Astrocyte (in vitro differentiated cells and primary cell): ENCODE data around the gene PRKCD. TPM values are rescaled to one million over a fixed set of nuclear protein-coding genes. Genes with fewer than 3 reads are reported as not detected.

Source experiments
- DNase-seq: peaks from one replicate; pipeline ENCODE4 v3.0.0-alpha.2; 2010; ENCODE audit warnings: low read depth
- FAIRE-seq: peaks from 2 replicates; lab custom pipeline; 2011; peaks lifted over from hg19 to GRCh38; lab: Jason Lieb, UNC
- H2AFZ ChIP-seq: 2 replicates; pipeline ENCODE4 v1.6.0; 2012; ENCODE audit warnings: low read depth, low read length, inconsistent platforms
- H3K27ac ChIP-seq: 2 replicates; pipeline ENCODE4 v1.5.1; 2011; ENCODE audit warnings: low read depth, low read length, inconsistent platforms
- H3K27me3 ChIP-seq: 2 replicates; pipeline ENCODE4 v1.6.0; 2011; ENCODE audit warnings: low read length, inconsistent platforms; ENCODE audit not compliant: insufficient read depth
- H3K36me3 ChIP-seq: 2 replicates; pipeline ENCODE4 v1.5.1; 2011; ENCODE audit warnings: low read length, inconsistent platforms; ENCODE audit not compliant: insufficient read depth
- H3K4me1 ChIP-seq: 2 replicates; pipeline ENCODE4 v1.5.1; 2011; ENCODE audit warnings: low read length, inconsistent platforms; ENCODE audit not compliant: insufficient read depth
- H3K4me2 ChIP-seq: 2 replicates; pipeline ENCODE4 v1.6.0; 2012; ENCODE audit warnings: low read length, inconsistent platforms
- H3K4me3 ChIP-seq: 2 replicates; pipeline ENCODE4 v1.5.1; 2011; ENCODE audit warnings: low read depth, mild to moderate bottlenecking, low read length, inconsistent platforms; ENCODE audit not compliant: insufficient read depth
- H3K79me2 ChIP-seq: 2 replicates; pipeline ENCODE4 v1.6.0; 2012; ENCODE audit warnings: mild to moderate bottlenecking, low read length, inconsistent platforms; ENCODE audit not compliant: insufficient read depth
- H3K9ac ChIP-seq: 2 replicates; pipeline ENCODE4 v1.6.0; 2012; ENCODE audit warnings: mild to moderate bottlenecking, low read length, inconsistent platforms
- H3K9me3 ChIP-seq: 2 replicates; pipeline ENCODE4 v1.5.1; 2012; ENCODE audit warnings: low read depth, mild to moderate bottlenecking, low read length, inconsistent platforms; ENCODE audit not compliant: insufficient read depth
- H4K20me1 ChIP-seq: 2 replicates; pipeline ENCODE4 v1.6.0; 2012; ENCODE audit warnings: low read length, inconsistent platforms; ENCODE audit not compliant: insufficient read depth
- H3K27ac Mint-ChIP-seq: one replicate; pipeline ENCODE4 v1.8.0; 2021; ENCODE audit warnings: mild to moderate bottlenecking, mixed read lengths; ENCODE audit not compliant: unreplicated experiment
- H3K27me3 Mint-ChIP-seq: one replicate; pipeline ENCODE4 v1.8.0; 2021; ENCODE audit warnings: low read depth, mixed read lengths; ENCODE audit not compliant: unreplicated experiment
- H3K36me3 Mint-ChIP-seq: one replicate; pipeline ENCODE4 v1.8.0; 2021; ENCODE audit warnings: low read depth, mixed read lengths; ENCODE audit not compliant: unreplicated experiment
- H3K4me1 Mint-ChIP-seq: one replicate; pipeline ENCODE4 v1.8.0; 2021; ENCODE audit warnings: low read depth, mixed read lengths; ENCODE audit not compliant: unreplicated experiment
- H3K4me3 Mint-ChIP-seq: one replicate; pipeline ENCODE4 v1.8.0; 2021; ENCODE audit warnings: mild to moderate bottlenecking, moderate library complexity, mixed read lengths; ENCODE audit not compliant: unreplicated experiment
- H3K9me3 Mint-ChIP-seq: one replicate; pipeline ENCODE4 v1.8.0; 2021; ENCODE audit warnings: mild to moderate bottlenecking, mixed read lengths; ENCODE audit not compliant: unreplicated experiment
- EZH2 ChIP-seq: IDR thresholded peaks from 2 replicates; pipeline ENCODE4 v1.6.1; 2012; ENCODE audit warnings: mild to moderate bottlenecking, low read length, inconsistent platforms; ENCODE audit not compliant: insufficient read depth
- total RNA-seq: library from RNA; stranded (reverse); gene quantifications from 2 replicates; pipeline ENCODE4 v1.2.1, GENCODE V29; 2021
- TF ChIP-seq, protein P1 (sequence below): IDR thresholded peaks from 2 replicates; pipeline ENCODE4 v1.5.1; 2011; ENCODE audit warnings: low read depth, mild to moderate bottlenecking, inconsistent platforms, low read length, moderate library complexity; ENCODE audit not compliant: insufficient read depth

Gene PRKCD
- total RNA-seq, 1 donor from 2014 or later = 25.4 TPM

DNA sequence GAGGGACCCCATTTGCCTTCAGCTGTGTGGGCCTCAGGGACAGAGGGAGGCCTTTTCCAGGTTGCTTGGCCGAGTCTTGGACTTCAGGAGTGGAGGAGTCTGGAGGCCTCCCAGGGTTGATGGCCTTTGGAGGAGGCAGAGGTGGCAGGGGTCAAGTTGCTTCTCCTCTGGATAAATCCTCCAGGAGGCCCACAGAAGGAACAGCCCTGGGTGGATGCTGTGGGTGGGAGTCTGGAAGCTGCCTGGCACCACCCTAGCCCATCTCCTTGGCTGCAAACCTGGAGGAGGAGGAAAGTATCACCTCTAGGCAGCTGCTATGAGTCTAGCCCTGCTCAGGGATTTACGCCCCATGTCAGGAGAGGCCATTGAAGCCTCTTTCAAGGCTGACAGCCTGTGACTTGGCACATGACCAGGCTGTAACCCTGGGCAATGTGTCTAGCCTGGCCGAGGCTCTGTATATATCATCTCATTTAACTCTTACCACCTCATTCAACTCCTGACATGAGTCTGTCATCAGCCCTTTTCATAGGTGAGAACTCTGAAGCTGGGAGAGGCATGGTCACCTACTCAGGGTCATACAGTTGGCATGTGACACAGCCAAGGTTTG lies 2.9 kb upstream of the PRKCD start:
- Histone ChIP-seq H3K27ac (no peak overlapping the region), H3K4me1 (peaks cover 14% of the 10 kb centered on the region), H4K20me1 (peaks cover 7% of the 10 kb centered on the region), H3K27me3 (peaks cover 9% of the 10 kb centered on the region), H3K4me3 (no peak overlapping the region), H3K36me3 (no peaks in the 10 kb centered on the region), H3K9me3 (no peaks in the 10 kb centered on the region), H3K9ac (no peak overlapping the region), H3K4me2 (no peak overlapping the region), H2AFZ (no peak overlapping the region), H3K79me2 (peaks cover 10% of the 10 kb centered on the region)
- no peaks in the 10 kb centered on the region for H3K36me3 Mint-ChIP-seq
- peaks cover 47% of the 10 kb centered on the region for H3K27me3 Mint-ChIP-seq
- H3K9me3 Mint-ChIP-seq = peaks cover 2% of the 10 kb centered on the region
- no peak overlapping the region for H3K27ac Mint-ChIP-seq
- H3K4me1 Mint-ChIP-seq = peaks cover 24% of the 10 kb centered on the region
- no peak for TF ChIP-seq EZH2
- TF ChIP-seq, protein P1, sequence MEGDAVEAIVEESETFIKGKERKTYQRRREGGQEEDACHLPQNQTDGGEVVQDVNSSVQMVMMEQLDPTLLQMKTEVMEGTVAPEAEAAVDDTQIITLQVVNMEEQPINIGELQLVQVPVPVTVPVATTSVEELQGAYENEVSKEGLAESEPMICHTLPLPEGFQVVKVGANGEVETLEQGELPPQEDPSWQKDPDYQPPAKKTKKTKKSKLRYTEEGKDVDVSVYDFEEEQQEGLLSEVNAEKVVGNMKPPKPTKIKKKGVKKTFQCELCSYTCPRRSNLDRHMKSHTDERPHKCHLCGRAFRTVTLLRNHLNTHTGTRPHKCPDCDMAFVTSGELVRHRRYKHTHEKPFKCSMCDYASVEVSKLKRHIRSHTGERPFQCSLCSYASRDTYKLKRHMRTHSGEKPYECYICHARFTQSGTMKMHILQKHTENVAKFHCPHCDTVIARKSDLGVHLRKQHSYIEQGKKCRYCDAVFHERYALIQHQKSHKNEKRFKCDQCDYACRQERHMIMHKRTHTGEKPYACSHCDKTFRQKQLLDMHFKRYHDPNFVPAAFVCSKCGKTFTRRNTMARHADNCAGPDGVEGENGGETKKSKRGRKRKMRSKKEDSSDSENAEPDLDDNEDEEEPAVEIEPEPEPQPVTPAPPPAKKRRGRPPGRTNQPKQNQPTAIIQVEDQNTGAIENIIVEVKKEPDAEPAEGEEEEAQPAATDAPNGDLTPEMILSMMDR = no peak
- FAIRE-seq = no peak
- no peak for DNase-seq
- no peak overlapping the region for H3K4me3 Mint-ChIP-seq

DNA sequence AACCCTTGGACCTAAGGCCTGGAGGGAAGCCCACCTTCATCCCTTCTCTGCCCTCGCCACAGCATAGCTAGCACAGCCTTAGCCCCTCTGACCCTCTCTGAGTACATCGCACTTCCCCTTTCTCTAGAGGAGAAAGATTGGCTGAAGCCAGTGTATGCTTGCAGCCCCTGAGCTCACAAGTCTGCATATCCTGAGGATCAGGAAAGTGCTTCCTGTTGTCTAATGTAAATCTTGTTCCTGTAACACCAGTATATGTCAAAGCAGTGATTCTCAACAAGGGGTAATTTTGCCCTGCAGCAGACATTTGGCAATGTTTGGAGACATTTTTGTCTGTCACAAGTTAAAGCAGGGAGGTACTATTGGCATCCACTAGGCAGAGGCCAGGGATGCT lies 2.2 kb upstream of the PRKCD start:
- H2AFZ ChIP-seq = no peak overlapping the region
- Mint-ChIP-seq H3K36me3 (no peaks in the 10 kb centered on the region), H3K27me3 (peaks cover 41% of the 10 kb centered on the region), H3K9me3 (peaks cover 2% of the 10 kb centered on the region), H3K4me3 (peak overlapping the region; percentile 57), H3K4me1 (peaks cover 23% of the 10 kb centered on the region), H3K27ac (no peak overlapping the region)
- no peaks in the 10 kb centered on the region for H3K9me3 ChIP-seq
- H4K20me1 ChIP-seq = peaks cover 13% of the 10 kb centered on the region
- no peak overlapping the region for H3K27ac ChIP-seq
- DNase-seq (no peak), FAIRE-seq (no peak)
- peaks cover 9% of the 10 kb centered on the region for H3K27me3 ChIP-seq
- no peaks in the 10 kb centered on the region for H3K36me3 ChIP-seq
- no peak for TF ChIP-seq EZH2
- TF ChIP-seq, protein P1 = no peak
- H3K4me2 ChIP-seq = no peak overlapping the region
- peaks cover 16% of the 10 kb centered on the region for H3K4me1 ChIP-seq
- no peak overlapping the region for H3K9ac ChIP-seq
- H3K79me2 ChIP-seq = peaks cover 13% of the 10 kb centered on the region
- H3K4me3 ChIP-seq = no peak overlapping the region
